HepG2 (cell line): Measurements from ENCODE around the gene MFAP5. TPM values are rescaled to one million over a fixed set of nuclear protein-coding genes. Genes with fewer than 3 reads are reported as not detected.

Experiments used
- ATAC-seq: fragments of 200-7000 bp; cut with Tn5 transposase; 3 replicates; pipeline ENCODE4 v1.9.1; 2020; ENCODE audit warnings: mild to moderate bottlenecking, moderate library complexity
- BruUV-seq: library from RNA; stranded (reverse); fragments of 400-500 nt; replicated peaks from 2 replicates; lab custom pipeline; 2021; lab: Mats Ljungman, UMichigan
- CTCF ChIA-PET: fragments of 300-600 bp; formaldehyde crosslinking; extraction: SDS; loops from one replicate; lab custom pipeline; 2021; ENCODE audit warnings: low total read pairs, inconsistent platforms, low intra/inter-chr PET ratio; lab: Yijun Ruan, JAX
- POLR2A ChIA-PET: fragments of 350-600 bp; sonication (Branson Sonifier 250); formaldehyde crosslinking; loops from one replicate; lab custom pipeline; 2020; ENCODE audit warnings: antibody characterized with exemption, inconsistent platforms; lab: Yijun Ruan, JAX
- DNase-seq: peaks from one replicate; pipeline ENCODE4 v3.0.0-alpha.2; 2015; ENCODE audit warnings: low spot score
- FAIRE-seq: peaks from 3 replicates; lab custom pipeline; 2011; peaks lifted over from hg19 to GRCh38; lab: Jason Lieb, UNC
- H2AFZ ChIP-seq: one replicate; pipeline ENCODE4 v1.6.1; 2011; ENCODE audit warnings: low read length, inconsistent platforms
- H3K27ac ChIP-seq: fragments of 300-600 bp; 3 replicates; pipeline ENCODE4 v1.8.0; 2011; ENCODE audit warnings: mixed run types, mild to moderate bottlenecking, mixed read lengths, low read length, inconsistent platforms; ENCODE audit not compliant: insufficient read depth; ENCODE audit errors: extremely low read length
- H3K27me3 ChIP-seq, 2 experiments: fragments of 200-600 bp in 1 of 2; 2 replicates in 1 of 2; 3 replicates in 1 of 2; pipeline versions ENCODE4 v1.6.0 to v1.8.0; 2011; ENCODE audit warnings: low read length in 2 of 2, mild to moderate bottlenecking in 2 of 2, moderate library complexity in 2 of 2, inconsistent platforms in 1 of 2; ENCODE audit not compliant: insufficient read depth in 2 of 2, control insufficient read depth in 1 of 2
- H3K36me3 ChIP-seq, 2 experiments: fragments of 200-600 bp in 1 of 2; replicated peaks in 1 of 2; 2 replicates in 1 of 2; 3 replicates in 1 of 2; pipeline versions ENCODE4 v1.5.1 to v1.8.0; 2011; ENCODE audit warnings: low read length in 2 of 2, inconsistent platforms in 1 of 2; ENCODE audit not compliant: insufficient read depth in 2 of 2, control insufficient read depth in 1 of 2
- H3K4me1 ChIP-seq: 2 replicates; pipeline ENCODE4 v1.5.1; 2012; ENCODE audit warnings: low read length, inconsistent platforms; ENCODE audit not compliant: insufficient read depth
- H3K4me2 ChIP-seq: 2 replicates; pipeline ENCODE4 v1.6.0; 2011; ENCODE audit warnings: low read depth, low read length, inconsistent platforms
- H3K4me3 ChIP-seq, 3 experiments: fragments of 200-600 bp in 1 of 3; sonication (generic), shearing (Covaris generic) in 1 of 3; replicated peaks in 1 of 3; 2 replicates each; pipeline ENCODE4 v1.5.1; 2011 to 2016; ENCODE audit warnings: low read length in 3 of 3, inconsistent platforms in 2 of 3, low read depth in 2 of 3, mild to moderate bottlenecking in 2 of 3, control low read depth in 1 of 3, mixed read lengths in 1 of 3; ENCODE audit not compliant: insufficient read depth in 1 of 3
- H3K79me2 ChIP-seq: one replicate; pipeline ENCODE4 v1.6.1; 2011; ENCODE audit warnings: low read length, inconsistent platforms; ENCODE audit not compliant: insufficient read depth
- H3K9ac ChIP-seq: 2 replicates; pipeline ENCODE4 v1.6.0; 2011; ENCODE audit warnings: mild to moderate bottlenecking, low read depth, low read length, inconsistent platforms; ENCODE audit not compliant: insufficient read depth
- H3K9me3 ChIP-seq: 2 replicates; pipeline ENCODE4 v1.5.1; 2012; ENCODE audit warnings: mild to moderate bottlenecking, low read length
- H4K20me1 ChIP-seq: 2 replicates; pipeline ENCODE4 v1.6.0; 2011; ENCODE audit warnings: inconsistent platforms, mild to moderate bottlenecking, low read length, moderate library complexity; ENCODE audit not compliant: insufficient read depth
- ARID3A ChIP-seq: IDR thresholded peaks from 2 replicates; pipeline ENCODE4 v1.6.1; 2012; ENCODE audit warnings: low read depth, low read length, improper control_type of control experiment
- HIVEP1 ChIP-seq: sonication (generic); formaldehyde crosslinking; IDR thresholded peaks from 2 replicates; pipeline ENCODE4 v1.4.0; 2020; ENCODE audit warnings: mild to moderate bottlenecking, missing genetic modification reagents
- LCORL ChIP-seq, 2 experiments: fragments of 450-650 bp in 1 of 2; sonication (generic) in 1 of 2; formaldehyde crosslinking in 1 of 2; IDR thresholded peaks; 2 replicates each; pipeline versions ENCODE4 v1.5.0 to v1.6.1; 2017 to 2020; ENCODE audit warnings: antibody characterized with exemption in 1 of 2, missing genetic modification reagents in 1 of 2
- WGBS: methylation state at CpG from one replicate; pipeline ENCODE4 v1.1.6; 2017; ENCODE audit warnings: low lambda C conversion rate; 5-methylcytosine and 5-hydroxymethylcytosine counted together
- in situ Hi-C: cut with HindIII; loops from 2 replicates; pipeline ENCODE4 v1.10.0; 2017; ENCODE audit warnings: low pct_unique_long_range_greater_than_20kb; ENCODE audit not compliant: extremely low pct_ligation_motif_present
- intact Hi-C: fragments of 100-400 bp; cut with micrococcal nuclease; formaldehyde crosslinking; loops from one replicate; pipeline ENCODE4 v1.10.0; 2022; ENCODE audit not compliant: unreplicated experiment
- polyA plus RNA-seq, 8 experiments: library from polyadenylated mRNA; depleted of rRNA in 3 of 8; stranded (reverse) in 7 of 8; unstranded in 1 of 8; fragments of >200 nt; fragmentation: Illumina TruSeq in 4 of 8; extraction: Trizol in 4 of 8; gene quantifications; 2 replicates each; pipeline versions ENCODE4 v1.2.1 to v1.2.3, GENCODE V29; 2011 to 2016; ENCODE audit warnings: low read depth in 4 of 8, missing spikeins in 1 of 8, mixed read lengths in 1 of 8; ENCODE audit not compliant: insufficient read depth in 1 of 8
- total RNA-seq, 5 experiments: library from RNA; depleted of rRNA; stranded (reverse); fragments of >200 nt; fragmentation: Illumina TruSeq; extraction: Trizol; gene quantifications; 2 replicates each; pipeline ENCODE4 v1.2.3, GENCODE V29; 2016; ENCODE audit warnings: low read depth in 1 of 5
- TF ChIP-seq, protein P1 (sequence below): IDR thresholded peaks from 2 replicates; pipeline ENCODE4 v1.6.1; 2016; ENCODE audit warnings: missing compliant biosample characterization, missing genetic modification reagents, borderline replicate concordance
- TF ChIP-seq, protein P2 (sequence below): sonication (generic); formaldehyde crosslinking; IDR thresholded peaks from 2 replicates; pipeline ENCODE4 v1.4.0; 2020; ENCODE audit warnings: missing genetic modification reagents
- TF ChIP-seq, protein P3 (sequence below): sonication (generic); formaldehyde crosslinking; IDR thresholded peaks from 2 replicates; pipeline ENCODE4 v1.5.0; 2020; ENCODE audit warnings: mild to moderate bottlenecking, missing genetic modification reagents
- TF ChIP-seq, protein P4 (sequence below): sonication (generic); formaldehyde crosslinking; IDR thresholded peaks from 2 replicates; pipeline ENCODE4 v1.4.0; 2020; ENCODE audit warnings: mild to moderate bottlenecking, missing genetic modification reagents, borderline replicate concordance
- TF ChIP-seq, protein P5 (sequence below): sonication (generic); formaldehyde crosslinking; IDR thresholded peaks from 2 replicates; pipeline ENCODE4 v1.5.1; 2020; ENCODE audit warnings: missing genetic modification reagents, mild to moderate bottlenecking, borderline replicate concordance

The MFAP5 gene
- total and polyA plus RNA-seq, 2 of the 13 experiments (the other 11 are each of a cell fraction or from before 2014, with no cell fraction given) = 0.07 TPM; not detected in 1

DNA sequence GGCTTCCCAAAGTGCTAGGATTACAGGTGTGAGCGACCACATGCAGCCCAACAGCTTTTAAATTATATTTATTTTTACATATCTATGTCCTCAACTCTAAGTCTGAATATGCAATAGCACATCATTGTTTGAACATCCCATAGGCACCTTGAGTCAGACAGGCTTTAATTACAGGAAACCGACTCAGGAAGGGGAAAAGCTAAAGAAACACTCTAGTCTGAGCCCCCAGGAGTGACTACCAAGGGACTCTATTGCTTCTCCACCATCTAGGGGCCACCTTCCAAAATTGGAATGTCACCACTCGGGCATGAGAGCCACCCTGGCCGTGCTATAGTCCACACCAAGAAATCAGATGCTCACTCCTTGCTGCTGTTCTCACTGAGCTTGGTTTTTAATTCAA is 14.0 kb upstream of the MFAP5 start:
- H3K27me3 ChIP-seq = peaks cover 0 to 2% of the 10 kb centered on the region in 2 experiments; a peak in 1 of 5 replicates
- no peak overlapping the region for H3K4me3 ChIP-seq
- no peak for FAIRE-seq
- intact Hi-C loops = no loop called here
- ATAC-seq = no peak
- in situ Hi-C loops = no loop called here
- H3K27ac ChIP-seq = no peak overlapping the region
- H3K4me2 ChIP-seq = no peak overlapping the region
- no peaks in the 10 kb centered on the region for H4K20me1 ChIP-seq
- no peaks in the 10 kb centered on the region for H3K9me3 ChIP-seq
- ChIA-PET CTCF (no interaction called here), POLR2A (no interaction called here)
- H3K36me3 ChIP-seq = no peaks in the 10 kb centered on the region
- H3K4me1 ChIP-seq = no peaks in the 10 kb centered on the region
- H3K79me2 ChIP-seq = no peaks in the 10 kb centered on the region
- H2AFZ ChIP-seq = no peak overlapping the region
- no TSS peak for BruUV-seq
- H3K9ac ChIP-seq = no peak overlapping the region
- DNase-seq = no peak
- WGBS = 0% methylated on average over 4 of the region's 4 CpGs
- TF ChIP-seq, protein P1, sequence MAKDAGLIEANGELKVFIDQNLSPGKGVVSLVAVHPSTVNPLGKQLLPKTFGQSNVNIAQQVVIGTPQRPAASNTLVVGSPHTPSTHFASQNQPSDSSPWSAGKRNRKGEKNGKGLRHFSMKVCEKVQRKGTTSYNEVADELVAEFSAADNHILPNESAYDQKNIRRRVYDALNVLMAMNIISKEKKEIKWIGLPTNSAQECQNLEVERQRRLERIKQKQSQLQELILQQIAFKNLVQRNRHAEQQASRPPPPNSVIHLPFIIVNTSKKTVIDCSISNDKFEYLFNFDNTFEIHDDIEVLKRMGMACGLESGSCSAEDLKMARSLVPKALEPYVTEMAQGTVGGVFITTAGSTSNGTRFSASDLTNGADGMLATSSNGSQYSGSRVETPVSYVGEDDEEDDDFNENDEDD = no peak
- no peak for TF ChIP-seq HIVEP1 (CRISPR knock-in tag)
- TF ChIP-seq ARID3A = no peak
- TF ChIP-seq, protein P2, sequence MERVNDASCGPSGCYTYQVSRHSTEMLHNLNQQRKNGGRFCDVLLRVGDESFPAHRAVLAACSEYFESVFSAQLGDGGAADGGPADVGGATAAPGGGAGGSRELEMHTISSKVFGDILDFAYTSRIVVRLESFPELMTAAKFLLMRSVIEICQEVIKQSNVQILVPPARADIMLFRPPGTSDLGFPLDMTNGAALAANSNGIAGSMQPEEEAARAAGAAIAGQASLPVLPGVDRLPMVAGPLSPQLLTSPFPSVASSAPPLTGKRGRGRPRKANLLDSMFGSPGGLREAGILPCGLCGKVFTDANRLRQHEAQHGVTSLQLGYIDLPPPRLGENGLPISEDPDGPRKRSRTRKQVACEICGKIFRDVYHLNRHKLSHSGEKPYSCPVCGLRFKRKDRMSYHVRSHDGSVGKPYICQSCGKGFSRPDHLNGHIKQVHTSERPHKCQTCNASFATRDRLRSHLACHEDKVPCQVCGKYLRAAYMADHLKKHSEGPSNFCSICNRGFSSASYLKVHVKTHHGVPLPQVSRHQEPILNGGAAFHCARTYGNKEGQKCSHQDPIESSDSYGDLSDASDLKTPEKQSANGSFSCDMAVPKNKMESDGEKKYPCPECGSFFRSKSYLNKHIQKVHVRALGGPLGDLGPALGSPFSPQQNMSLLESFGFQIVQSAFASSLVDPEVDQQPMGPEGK (CRISPR knock-in tag) = no peak
- no peak for TF ChIP-seq LCORL (IDR thresholded peaks at IDR 0.05)
- TF ChIP-seq LCORL (CRISPR knock-in tag; IDR thresholded peaks at IDR 0.05) = no peak
- TF ChIP-seq, protein P3, sequence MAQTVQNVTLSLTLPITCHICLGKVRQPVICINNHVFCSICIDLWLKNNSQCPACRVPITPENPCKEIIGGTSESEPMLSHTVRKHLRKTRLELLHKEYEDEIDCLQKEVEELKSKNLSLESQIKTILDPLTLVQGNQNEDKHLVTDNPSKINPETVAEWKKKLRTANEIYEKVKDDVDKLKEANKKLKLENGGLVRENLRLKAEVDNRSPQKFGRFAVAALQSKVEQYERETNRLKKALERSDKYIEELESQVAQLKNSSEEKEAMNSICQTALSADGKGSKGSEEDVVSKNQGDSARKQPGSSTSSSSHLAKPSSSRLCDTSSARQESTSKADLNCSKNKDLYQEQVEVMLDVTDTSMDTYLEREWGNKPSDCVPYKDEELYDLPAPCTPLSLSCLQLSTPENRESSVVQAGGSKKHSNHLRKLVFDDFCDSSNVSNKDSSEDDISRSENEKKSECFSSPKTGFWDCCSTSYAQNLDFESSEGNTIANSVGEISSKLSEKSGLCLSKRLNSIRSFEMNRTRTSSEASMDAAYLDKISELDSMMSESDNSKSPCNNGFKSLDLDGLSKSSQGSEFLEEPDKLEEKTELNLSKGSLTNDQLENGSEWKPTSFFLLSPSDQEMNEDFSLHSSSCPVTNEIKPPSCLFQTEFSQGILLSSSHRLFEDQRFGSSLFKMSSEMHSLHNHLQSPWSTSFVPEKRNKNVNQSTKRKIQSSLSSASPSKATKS (CRISPR knock-in tag) = no peak
- TF ChIP-seq, protein P4, sequence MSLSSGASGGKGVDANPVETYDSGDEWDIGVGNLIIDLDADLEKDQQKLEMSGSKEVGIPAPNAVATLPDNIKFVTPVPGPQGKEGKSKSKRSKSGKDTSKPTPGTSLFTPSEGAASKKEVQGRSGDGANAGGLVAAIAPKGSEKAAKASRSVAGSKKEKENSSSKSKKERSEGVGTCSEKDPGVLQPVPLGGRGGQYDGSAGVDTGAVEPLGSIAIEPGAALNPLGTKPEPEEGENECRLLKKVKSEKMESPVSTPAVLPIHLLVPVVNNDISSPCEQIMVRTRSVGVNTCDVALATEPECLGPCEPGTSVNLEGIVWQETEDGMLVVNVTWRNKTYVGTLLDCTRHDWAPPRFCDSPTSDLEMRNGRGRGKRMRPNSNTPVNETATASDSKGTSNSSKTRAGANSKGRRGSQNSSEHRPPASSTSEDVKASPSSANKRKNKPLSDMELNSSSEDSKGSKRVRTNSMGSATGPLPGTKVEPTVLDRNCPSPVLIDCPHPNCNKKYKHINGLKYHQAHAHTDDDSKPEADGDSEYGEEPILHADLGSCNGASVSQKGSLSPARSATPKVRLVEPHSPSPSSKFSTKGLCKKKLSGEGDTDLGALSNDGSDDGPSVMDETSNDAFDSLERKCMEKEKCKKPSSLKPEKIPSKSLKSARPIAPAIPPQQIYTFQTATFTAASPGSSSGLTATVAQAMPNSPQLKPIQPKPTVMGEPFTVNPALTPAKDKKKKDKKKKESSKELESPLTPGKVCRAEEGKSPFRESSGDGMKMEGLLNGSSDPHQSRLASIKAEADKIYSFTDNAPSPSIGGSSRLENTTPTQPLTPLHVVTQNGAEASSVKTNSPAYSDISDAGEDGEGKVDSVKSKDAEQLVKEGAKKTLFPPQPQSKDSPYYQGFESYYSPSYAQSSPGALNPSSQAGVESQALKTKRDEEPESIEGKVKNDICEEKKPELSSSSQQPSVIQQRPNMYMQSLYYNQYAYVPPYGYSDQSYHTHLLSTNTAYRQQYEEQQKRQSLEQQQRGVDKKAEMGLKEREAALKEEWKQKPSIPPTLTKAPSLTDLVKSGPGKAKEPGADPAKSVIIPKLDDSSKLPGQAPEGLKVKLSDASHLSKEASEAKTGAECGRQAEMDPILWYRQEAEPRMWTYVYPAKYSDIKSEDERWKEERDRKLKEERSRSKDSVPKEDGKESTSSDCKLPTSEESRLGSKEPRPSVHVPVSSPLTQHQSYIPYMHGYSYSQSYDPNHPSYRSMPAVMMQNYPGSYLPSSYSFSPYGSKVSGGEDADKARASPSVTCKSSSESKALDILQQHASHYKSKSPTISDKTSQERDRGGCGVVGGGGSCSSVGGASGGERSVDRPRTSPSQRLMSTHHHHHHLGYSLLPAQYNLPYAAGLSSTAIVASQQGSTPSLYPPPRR (CRISPR knock-in tag) = no peak
- TF ChIP-seq, protein P5, sequence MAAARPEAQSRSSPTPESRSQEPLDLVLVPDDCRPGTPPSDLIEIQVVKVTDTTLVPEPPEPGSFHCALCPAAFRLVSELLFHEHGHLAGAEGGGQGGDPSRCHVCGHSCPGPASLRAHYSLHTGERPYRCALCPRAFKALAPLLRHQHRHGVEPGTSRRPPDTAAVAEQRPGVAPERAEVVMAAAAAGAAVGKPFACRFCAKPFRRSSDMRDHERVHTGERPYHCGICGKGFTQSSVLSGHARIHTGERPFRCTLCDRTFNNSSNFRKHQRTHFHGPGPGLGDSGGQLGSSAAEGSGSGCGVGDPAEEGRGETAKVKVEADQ (CRISPR knock-in tag) = no peak
